ENCODE data around the gene FTO. TPM values are rescaled to one million over a fixed set of nuclear protein-coding genes. Genes with fewer than 3 reads are reported as not detected.

FTO gene
- total RNA-seq, 4 donors from 2014 or later = 98.1 to 127 (median 109) TPM

DNA sequence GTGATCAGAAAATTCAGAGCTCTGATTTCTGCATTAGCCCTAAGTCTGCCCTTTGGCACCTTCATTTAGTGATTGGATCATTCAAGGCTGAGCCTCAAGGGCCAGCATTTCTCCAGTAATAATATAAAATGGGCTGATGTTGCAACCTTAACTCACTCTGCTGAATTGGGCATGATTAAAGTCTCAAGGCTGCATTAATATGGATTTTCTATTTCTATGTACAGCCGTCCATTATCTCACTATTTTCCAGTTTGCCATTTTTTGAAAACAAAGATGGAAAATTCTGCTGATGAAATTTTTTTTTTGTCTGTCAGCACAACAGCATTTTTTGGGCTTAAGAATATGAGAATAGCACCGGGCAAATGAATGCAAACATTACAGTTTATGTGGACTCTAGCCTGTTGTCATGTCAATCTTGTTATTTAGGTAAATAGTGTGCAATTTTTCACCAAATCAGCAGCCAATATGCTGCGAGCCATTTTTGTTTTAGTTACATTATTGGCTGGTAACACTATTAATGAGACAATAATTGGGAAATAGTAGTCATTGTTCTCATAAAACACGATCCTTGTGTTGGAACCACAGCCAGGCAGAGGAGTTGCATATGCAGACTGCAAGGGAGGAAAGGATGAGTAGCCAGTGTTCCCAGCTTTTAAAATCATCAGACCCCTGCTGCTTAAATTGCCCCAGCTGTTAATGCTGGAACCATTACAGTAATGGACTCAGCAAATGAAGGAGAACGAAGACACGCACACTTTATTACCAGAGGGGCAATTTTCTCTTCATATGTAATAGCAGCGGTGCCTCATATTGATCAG, 10.5 kb downstream of the FTO start:
- no peak for TF ChIP-seq EP300 (IDR thresholded peaks at IDR 0.05)
- TF ChIP-seq, protein P1, sequence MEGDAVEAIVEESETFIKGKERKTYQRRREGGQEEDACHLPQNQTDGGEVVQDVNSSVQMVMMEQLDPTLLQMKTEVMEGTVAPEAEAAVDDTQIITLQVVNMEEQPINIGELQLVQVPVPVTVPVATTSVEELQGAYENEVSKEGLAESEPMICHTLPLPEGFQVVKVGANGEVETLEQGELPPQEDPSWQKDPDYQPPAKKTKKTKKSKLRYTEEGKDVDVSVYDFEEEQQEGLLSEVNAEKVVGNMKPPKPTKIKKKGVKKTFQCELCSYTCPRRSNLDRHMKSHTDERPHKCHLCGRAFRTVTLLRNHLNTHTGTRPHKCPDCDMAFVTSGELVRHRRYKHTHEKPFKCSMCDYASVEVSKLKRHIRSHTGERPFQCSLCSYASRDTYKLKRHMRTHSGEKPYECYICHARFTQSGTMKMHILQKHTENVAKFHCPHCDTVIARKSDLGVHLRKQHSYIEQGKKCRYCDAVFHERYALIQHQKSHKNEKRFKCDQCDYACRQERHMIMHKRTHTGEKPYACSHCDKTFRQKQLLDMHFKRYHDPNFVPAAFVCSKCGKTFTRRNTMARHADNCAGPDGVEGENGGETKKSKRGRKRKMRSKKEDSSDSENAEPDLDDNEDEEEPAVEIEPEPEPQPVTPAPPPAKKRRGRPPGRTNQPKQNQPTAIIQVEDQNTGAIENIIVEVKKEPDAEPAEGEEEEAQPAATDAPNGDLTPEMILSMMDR (IDR thresholded peaks at IDR 0.05) = no peak
- no peak for TF ChIP-seq POLR2A (IDR thresholded peaks at IDR 0.05)
- H3K27me3 ChIP-seq = no peaks in the 10 kb centered on the region
- no peaks in the 10 kb centered on the region for H3K36me3 ChIP-seq
- 49 to 54% methylated on average over 7 of the region's 7 CpGs for WGBS, 2 donors
- H3K27ac ChIP-seq = no peak overlapping the region
- H3K9me3 ChIP-seq = no peaks in the 10 kb centered on the region
- H3K4me3 ChIP-seq = no peak overlapping the region
- no peak for DNase-seq (ENCODE audit: low spot score in 2 of 2)
- peaks cover 0 to 46% (median 9%) of the 10 kb centered on the region in 4 donors for H3K4me1 ChIP-seq

DNA sequence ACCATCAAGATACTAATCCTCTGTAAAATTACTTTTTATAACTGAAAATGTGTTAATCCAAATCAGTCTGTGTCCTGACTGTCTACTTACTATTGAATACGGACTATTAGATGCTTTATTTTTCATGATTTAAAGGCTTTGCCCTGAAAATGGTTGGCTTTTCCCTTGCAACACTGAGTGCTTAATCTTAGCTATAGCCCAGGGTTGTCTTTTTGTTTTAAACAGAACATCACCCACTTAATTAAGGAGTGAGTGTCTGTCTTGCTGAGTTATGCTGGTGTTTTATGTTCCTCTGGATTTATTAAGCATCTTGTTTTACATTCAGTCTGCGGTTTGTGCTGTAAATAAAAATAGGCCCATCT, 11.0 kb downstream of the FTO start:
- Histone ChIP-seq H3K4me3 (no peak overlapping the region), H3K27me3 (no peaks in the 10 kb centered on the region), H3K36me3 (no peaks in the 10 kb centered on the region), H3K27ac (no peak overlapping the region), H3K4me1 (peaks cover 0 to 52% (median 9%) of the 10 kb centered on the region in 4 donors), H3K9me3 (no peaks in the 10 kb centered on the region)
- WGBS, 2 donors = 86 to 92% methylated on average over 2 of the region's 2 CpGs
- DNase-seq (ENCODE audit: low spot score in 2 of 2) = no peak
- TF ChIP-seq EP300 (IDR thresholded peaks at IDR 0.05) (no peak), POLR2A (IDR thresholded peaks at IDR 0.05) (no peak)
- TF ChIP-seq, protein P1 (IDR thresholded peaks at IDR 0.05) = no peak

DNA sequence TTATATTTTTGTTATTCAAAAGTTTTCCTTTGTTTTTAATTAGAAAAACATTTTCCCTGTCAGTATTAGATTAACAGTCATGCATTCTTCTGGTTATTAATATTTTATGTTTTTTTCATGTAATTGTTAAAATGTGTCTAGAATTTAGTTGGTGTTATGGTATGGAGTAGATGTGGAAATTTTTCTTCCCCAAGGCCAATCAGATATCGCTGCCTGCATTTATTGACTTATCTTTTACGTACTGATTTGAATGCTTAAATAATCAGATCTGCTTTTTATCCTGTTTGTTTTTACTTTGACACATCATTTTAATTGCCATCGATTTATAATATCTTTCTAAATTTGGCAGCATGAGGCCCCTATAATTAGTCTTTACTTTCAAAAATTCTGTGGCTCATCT, 13.6 kb downstream of the FTO start:
- Histone ChIP-seq H3K4me1 (peaks cover 0 to 55% (median 9%) of the 10 kb centered on the region in 4 donors), H3K27ac (no peak overlapping the region), H3K27me3 (no peaks in the 10 kb centered on the region), H3K4me3 (no peak overlapping the region), H3K36me3 (no peaks in the 10 kb centered on the region), H3K9me3 (no peaks in the 10 kb centered on the region)
- TF ChIP-seq EP300 (IDR thresholded peaks at IDR 0.05) (no peak), POLR2A (IDR thresholded peaks at IDR 0.05) (no peak)
- TF ChIP-seq, protein P1 (IDR thresholded peaks at IDR 0.05) = no peak
- no peak for DNase-seq (ENCODE audit: low spot score in 2 of 2)
- 88 to 91% methylated on average over 3 of the region's 3 CpGs for WGBS, 2 donors

DNA sequence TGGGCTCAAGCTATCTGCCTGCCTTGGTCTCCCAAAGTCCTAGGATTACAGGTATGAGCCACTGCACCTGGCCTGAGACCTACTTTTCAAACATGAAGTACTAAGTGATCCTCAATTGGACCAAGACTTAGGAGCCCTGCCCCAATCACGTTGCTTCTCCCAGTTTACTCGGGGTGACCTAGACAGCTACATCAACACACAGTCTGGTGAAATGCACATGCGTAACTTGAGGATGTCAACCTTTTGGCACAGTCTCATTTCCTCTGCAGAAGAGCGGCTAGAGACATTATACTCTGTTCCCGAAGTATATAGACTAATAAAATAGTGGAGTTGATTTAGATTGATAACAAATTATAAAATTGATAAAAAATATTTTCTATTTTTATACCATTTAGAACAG, 17.1 kb downstream of the FTO start:
- 89 to 92% methylated on average over 5 of the region's 5 CpGs for WGBS, 2 donors
- Histone ChIP-seq H3K36me3 (no peaks in the 10 kb centered on the region), H3K4me3 (no peak overlapping the region), H3K9me3 (no peaks in the 10 kb centered on the region), H3K27me3 (no peaks in the 10 kb centered on the region), H3K4me1 (peaks cover 0 to 47% (median 0%) of the 10 kb centered on the region in 4 donors), H3K27ac (no peak overlapping the region)
- TF ChIP-seq POLR2A (IDR thresholded peaks at IDR 0.05) = no peak
- TF ChIP-seq, protein P1 (IDR thresholded peaks at IDR 0.05) = no peak
- TF ChIP-seq EP300 (IDR thresholded peaks at IDR 0.05) = no peak
- no peak for DNase-seq (ENCODE audit: low spot score in 2 of 2)

DNA sequence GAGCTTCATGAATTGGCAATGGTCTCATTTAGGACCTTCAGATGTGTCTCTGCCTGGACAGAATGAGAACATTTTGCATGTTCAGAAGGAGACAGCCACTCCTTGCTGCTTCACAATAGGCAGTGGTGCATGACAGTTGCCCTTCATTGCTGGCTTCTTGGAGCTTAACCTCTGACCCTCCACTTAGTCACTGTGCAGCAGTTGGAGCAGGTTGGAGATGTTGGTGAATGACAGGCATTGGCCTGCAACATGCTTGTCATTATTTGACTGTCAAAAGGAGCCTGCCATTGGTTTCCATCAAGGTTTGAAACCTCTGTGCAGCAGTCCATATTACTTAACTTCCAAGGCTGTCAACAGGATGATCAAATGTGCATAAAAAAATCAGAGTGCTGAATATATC, 22.7 kb downstream of the FTO start:
- Histone ChIP-seq H3K9me3 (no peaks in the 10 kb centered on the region), H3K27me3 (no peaks in the 10 kb centered on the region), H3K36me3 (no peaks in the 10 kb centered on the region), H3K4me1 (peaks cover 0 to 29% (median 3%) of the 10 kb centered on the region in 4 donors), H3K4me3 (no peak overlapping the region), H3K27ac (no peak overlapping the region)
- TF ChIP-seq EP300 (IDR thresholded peaks at IDR 0.05) = no peak
- no peak for TF ChIP-seq POLR2A (IDR thresholded peaks at IDR 0.05)
- TF ChIP-seq, protein P1 (IDR thresholded peaks at IDR 0.05) = no peak
- no peak for DNase-seq (ENCODE audit: low spot score in 2 of 2)

Data from tibial nerve (tissue), 4 donors.